Smooth muscle cell (in vitro differentiated cells): ENCODE data around the gene TSPAN5. TPM values are rescaled to one million over a fixed set of nuclear protein-coding genes. Genes with fewer than 3 reads are reported as not detected.
A peak's percentile ranks its signal among the peaks of the same experiment; 100 is the strongest.

Experiments used
- DNase-seq: peaks from one replicate; lab custom pipeline; 2025; ENCODE audit not compliant: unreplicated experiment; lab: John Stamatoyannopoulos, UW
- H2AFZ ChIP-seq: fragments of 200-600 bp; sonication (generic); 2 replicates; pipeline ENCODE4 v1.6.0; 2016; ENCODE audit warnings: antibody characterized with exemption, low read depth, mild to moderate bottlenecking
- H3F3A ChIP-seq: fragments of 200-600 bp; sonication (generic); 2 replicates; pipeline ENCODE4 v1.6.0; 2017; ENCODE audit warnings: antibody characterized with exemption, low read depth
- H3K27ac ChIP-seq: fragments of 200-600 bp; sonication (generic); 2 replicates; pipeline ENCODE4 v1.5.1; 2016; ENCODE audit warnings: low read depth, mild to moderate bottlenecking
- H3K27me3 ChIP-seq: fragments of 200-600 bp; sonication (generic); 2 replicates; pipeline ENCODE4 v1.6.1; 2016; ENCODE audit warnings: low read depth, mild to moderate bottlenecking
- H3K36me3 ChIP-seq: fragments of 200-600 bp; sonication (generic); 2 replicates; pipeline ENCODE4 v1.5.1; 2016; ENCODE audit warnings: low read depth
- H3K4me1 ChIP-seq: fragments of 200-600 bp; sonication (generic); 2 replicates; pipeline ENCODE4 v1.5.1; 2016; ENCODE audit warnings: low read depth
- H3K4me2 ChIP-seq: fragments of 200-600 bp; sonication (generic); 2 replicates; pipeline ENCODE4 v1.6.0; 2016; ENCODE audit warnings: mild to moderate bottlenecking
- H3K4me3 ChIP-seq: fragments of 200-600 bp; sonication (generic); 2 replicates; pipeline ENCODE4 v1.5.1; 2016; ENCODE audit warnings: mild to moderate bottlenecking
- H3K79me2 ChIP-seq: fragments of 200-600 bp; sonication (generic); 2 replicates; pipeline ENCODE4 v1.6.0; 2016; ENCODE audit warnings: low read depth, mild to moderate bottlenecking
- H3K9ac ChIP-seq: fragments of 200-600 bp; sonication (generic); 2 replicates; pipeline ENCODE4 v1.6.0; 2016; ENCODE audit warnings: low read depth
- H3K9me3 ChIP-seq: fragments of 200-600 bp; sonication (generic); replicated peaks from 2 replicates; pipeline ENCODE4 v1.5.1; 2016; ENCODE audit warnings: low read depth
- H4K20me1 ChIP-seq: fragments of 200-600 bp; sonication (generic); 2 replicates; pipeline ENCODE4 v1.6.0; 2016; ENCODE audit warnings: low read depth
- CTCF ChIP-seq: fragments of 200-600 bp; sonication (generic); IDR thresholded peaks from 2 replicates; pipeline ENCODE4 v1.5.1; 2017; ENCODE audit warnings: borderline replicate concordance, mild to moderate bottlenecking, antibody characterized with exemption; ENCODE audit not compliant: insufficient read depth, poor library complexity, severe bottlenecking
- WGBS: methylation state at CpG from one replicate; pipeline ENCODE4 v1.1.7; 2016; ENCODE audit warnings: low lambda C conversion rate; 5-methylcytosine and 5-hydroxymethylcytosine counted together
- polyA plus RNA-seq: library from polyadenylated mRNA; unstranded; fragments of >200 nt; fragmentation: Nextera tagmentation; extraction: Ambion mirVana; gene quantifications from 2 replicates; pipeline ENCODE4 v1.2.1, GENCODE V29; 2016
- total RNA-seq: library from RNA; depleted of rRNA; stranded (reverse); fragments of >200 nt; gene quantifications from 2 replicates; pipeline ENCODE4 v1.2.3, GENCODE V29; 2014

The TSPAN5 gene
- total and polyA plus RNA-seq, 2 experiments from 2014 or later: 28.3 to 35.8 TPM

- Histone ChIP-seq H2AFZ (no peak overlapping the region), H4K20me1 (no peaks in the 10 kb centered on the region), H3K9me3 (no peaks in the 10 kb centered on the region), H3K36me3 (no peaks in the 10 kb centered on the region), H3F3A (peaks cover 16% of the 10 kb centered on the region), H3K9ac (no peak overlapping the region), H3K27me3 (no peaks in the 10 kb centered on the region), H3K27ac (peak overlapping the region; percentile 54), H3K4me2 (peak overlapping the region; percentile 73), H3K79me2 (peaks cover 100% of the 10 kb centered on the region), H3K4me1 (peaks cover 47% of the 10 kb centered on the region), H3K4me3 (no peak overlapping the region)
- DNase-seq: no peak
- TF ChIP-seq CTCF: no peak
- 14% methylated on average over 4 of the region's 4 CpGs for WGBS
Observed at GRCh38 chr4:98626350-98626749, 32.1 kb downstream of the TSPAN5 start.

GRCh38 chr4:98625920-98626319 is 32.5 kb downstream of the TSPAN5 start:
- H2AFZ ChIP-seq: no peak overlapping the region
- H3K4me3 ChIP-seq: no peak overlapping the region
- peaks cover 100% of the 10 kb centered on the region for H3K79me2 ChIP-seq
- H3K36me3 ChIP-seq: no peaks in the 10 kb centered on the region
- H3K9me3 ChIP-seq: no peaks in the 10 kb centered on the region
- H3K4me1 ChIP-seq: peaks cover 46% of the 10 kb centered on the region
- peak overlapping the region; percentile 54 for H3K27ac ChIP-seq
- peak overlapping the region; percentile 73 for H3K4me2 ChIP-seq
- H3K9ac ChIP-seq: no peak overlapping the region
- no peak for DNase-seq
- TF ChIP-seq CTCF: no peak
- 61% methylated on average over 2 of the region's 2 CpGs for WGBS
- H3K27me3 ChIP-seq: no peaks in the 10 kb centered on the region
- H4K20me1 ChIP-seq: no peaks in the 10 kb centered on the region
- H3F3A ChIP-seq: peaks cover 16% of the 10 kb centered on the region

GRCh38 chr4:98625399-98625798 is 33.0 kb downstream of the TSPAN5 start:
- H3K79me2 ChIP-seq: peaks cover 100% of the 10 kb centered on the region
- WGBS: 52% methylated on average over 4 of the region's 4 CpGs
- no peak overlapping the region for H3K4me3 ChIP-seq
- H3K27me3 ChIP-seq: no peaks in the 10 kb centered on the region
- no peaks in the 10 kb centered on the region for H4K20me1 ChIP-seq
- peaks cover 16% of the 10 kb centered on the region for H3F3A ChIP-seq
- DNase-seq: no peak
- H3K27ac ChIP-seq: peak overlapping the region; percentile 54
- H2AFZ ChIP-seq: no peak overlapping the region
- H3K36me3 ChIP-seq: no peaks in the 10 kb centered on the region
- peak overlapping the region; percentile 8 for H3K4me2 ChIP-seq
- H3K9ac ChIP-seq: no peak overlapping the region
- TF ChIP-seq CTCF: no peak
- no peaks in the 10 kb centered on the region for H3K9me3 ChIP-seq
- H3K4me1 ChIP-seq: peaks cover 44% of the 10 kb centered on the region

GRCh38 chr4:98624642-98625041 is 33.8 kb downstream of the TSPAN5 start:
- Histone ChIP-seq H3K4me2 (no peak overlapping the region), H3K36me3 (no peaks in the 10 kb centered on the region), H3K9ac (no peak overlapping the region), H3K4me1 (peaks cover 46% of the 10 kb centered on the region), H3K27ac (peak overlapping the region; percentile 54), H3K9me3 (no peaks in the 10 kb centered on the region), H3F3A (peaks cover 16% of the 10 kb centered on the region), H3K4me3 (no peak overlapping the region), H3K27me3 (no peaks in the 10 kb centered on the region), H2AFZ (no peak overlapping the region), H4K20me1 (no peaks in the 10 kb centered on the region), H3K79me2 (peaks cover 100% of the 10 kb centered on the region)
- TF ChIP-seq CTCF: no peak
- WGBS: 91% methylated on average over 4 of the region's 4 CpGs
- DNase-seq: no peak
